ENCODE measurements around the gene PKM.

The PKM gene

DNA sequence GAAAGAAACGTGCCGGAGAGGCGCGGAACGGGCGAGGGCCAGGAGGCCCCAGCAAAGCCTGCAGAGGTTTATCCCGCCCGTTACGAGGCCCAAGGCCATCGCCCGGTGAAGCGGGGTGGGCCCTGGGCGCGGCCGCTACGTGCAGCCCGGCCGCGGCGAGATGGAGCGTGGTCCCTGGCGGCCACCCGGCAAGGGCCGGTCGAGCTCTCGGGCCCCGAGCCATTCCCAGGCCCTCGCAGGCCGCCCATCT is 1.1 kb downstream of the PKM start:
- in situ Hi-C loops (cut with MboI; ENCODE audit: low sequenced_read_pairs, unreplicated experiment), result no loop called here
- TF ChIP-seq, protein P1, sequence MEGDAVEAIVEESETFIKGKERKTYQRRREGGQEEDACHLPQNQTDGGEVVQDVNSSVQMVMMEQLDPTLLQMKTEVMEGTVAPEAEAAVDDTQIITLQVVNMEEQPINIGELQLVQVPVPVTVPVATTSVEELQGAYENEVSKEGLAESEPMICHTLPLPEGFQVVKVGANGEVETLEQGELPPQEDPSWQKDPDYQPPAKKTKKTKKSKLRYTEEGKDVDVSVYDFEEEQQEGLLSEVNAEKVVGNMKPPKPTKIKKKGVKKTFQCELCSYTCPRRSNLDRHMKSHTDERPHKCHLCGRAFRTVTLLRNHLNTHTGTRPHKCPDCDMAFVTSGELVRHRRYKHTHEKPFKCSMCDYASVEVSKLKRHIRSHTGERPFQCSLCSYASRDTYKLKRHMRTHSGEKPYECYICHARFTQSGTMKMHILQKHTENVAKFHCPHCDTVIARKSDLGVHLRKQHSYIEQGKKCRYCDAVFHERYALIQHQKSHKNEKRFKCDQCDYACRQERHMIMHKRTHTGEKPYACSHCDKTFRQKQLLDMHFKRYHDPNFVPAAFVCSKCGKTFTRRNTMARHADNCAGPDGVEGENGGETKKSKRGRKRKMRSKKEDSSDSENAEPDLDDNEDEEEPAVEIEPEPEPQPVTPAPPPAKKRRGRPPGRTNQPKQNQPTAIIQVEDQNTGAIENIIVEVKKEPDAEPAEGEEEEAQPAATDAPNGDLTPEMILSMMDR (IDR thresholded peaks at IDR 0.05; ENCODE audit: borderline replicate concordance, control extremely low read depth, extremely low read depth, insufficient read depth, missing control alignments), result no peak
- DNase-seq (ENCODE audit: low spot score), result no peak

DNA sequence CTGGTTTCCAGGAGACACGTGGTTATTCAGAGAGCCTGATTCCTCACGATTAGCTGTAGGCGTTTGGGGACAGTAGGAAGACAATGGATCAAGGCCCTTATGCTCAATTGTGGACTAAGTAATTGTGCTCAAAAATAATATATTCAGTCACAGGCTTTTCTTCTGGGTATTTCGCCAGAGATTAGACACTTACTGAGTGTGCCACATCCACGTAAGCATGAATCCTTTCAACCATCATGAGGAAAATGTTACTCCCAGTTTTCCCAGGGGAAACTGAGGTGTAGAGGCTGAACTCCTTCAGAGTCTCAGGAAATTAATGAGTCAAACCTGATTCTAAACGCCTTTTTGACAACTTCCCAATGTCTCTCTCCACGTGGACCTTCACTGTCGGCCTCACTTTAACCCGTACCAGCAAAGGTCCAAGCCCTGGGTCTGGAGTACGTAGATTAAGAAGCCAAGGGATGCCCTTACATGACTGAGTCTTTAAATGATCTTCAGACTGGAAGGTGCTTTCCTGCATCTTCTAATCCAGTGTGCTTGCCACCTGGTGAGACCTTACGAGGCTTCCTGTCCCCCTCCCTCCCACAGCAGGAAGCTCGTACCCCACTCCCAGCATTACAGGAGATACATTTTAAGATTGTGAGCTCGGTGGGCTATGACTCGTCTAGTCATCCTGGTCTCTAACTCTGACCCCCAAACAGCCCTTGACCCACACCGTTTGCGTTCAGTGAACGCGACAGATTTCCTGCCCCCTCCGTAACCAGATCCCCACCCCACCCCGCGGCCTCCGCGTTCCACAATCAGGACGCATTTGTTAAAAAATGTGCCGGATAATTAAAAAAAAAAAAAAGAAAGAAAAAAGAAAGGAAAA is 1.7 kb downstream of the PKM start:
- no peak for DNase-seq (ENCODE audit: low spot score)
- in situ Hi-C loops (cut with MboI; ENCODE audit: low sequenced_read_pairs, unreplicated experiment), result no loop called here

DNA sequence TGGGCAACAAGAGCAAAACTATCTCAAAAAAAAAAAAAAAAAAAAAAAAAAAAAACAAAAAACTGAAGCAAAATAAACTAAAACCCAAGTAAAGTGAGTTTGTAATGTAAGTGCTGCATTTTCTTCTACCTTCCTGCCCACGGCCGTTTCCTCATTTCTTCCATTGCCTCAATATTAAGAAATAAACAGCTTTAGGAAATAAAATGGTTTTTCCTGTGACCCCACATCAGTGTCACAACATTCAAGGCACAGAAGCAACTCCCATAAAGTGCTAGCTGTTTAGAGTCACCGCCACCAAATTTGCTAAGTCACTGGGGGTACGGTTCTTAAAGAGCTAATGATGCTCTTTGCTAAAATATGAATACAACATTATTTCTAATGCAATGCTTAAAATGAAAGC is 3.3 kb downstream of the PKM start:
- TF ChIP-seq, protein P1 (IDR thresholded peaks at IDR 0.05; ENCODE audit: borderline replicate concordance, control extremely low read depth, extremely low read depth, insufficient read depth, missing control alignments), result no peak
- DNase-seq (ENCODE audit: low spot score), result no peak
- in situ Hi-C loops (cut with MboI; ENCODE audit: low sequenced_read_pairs, unreplicated experiment), result no loop called here

More for the DNA sequence above, 1.7 kb downstream of the PKM start:
- TF ChIP-seq, protein P1 (IDR thresholded peaks at IDR 0.05; ENCODE audit: borderline replicate concordance, control extremely low read depth, extremely low read depth, insufficient read depth, missing control alignments), result no peak

DNA sequence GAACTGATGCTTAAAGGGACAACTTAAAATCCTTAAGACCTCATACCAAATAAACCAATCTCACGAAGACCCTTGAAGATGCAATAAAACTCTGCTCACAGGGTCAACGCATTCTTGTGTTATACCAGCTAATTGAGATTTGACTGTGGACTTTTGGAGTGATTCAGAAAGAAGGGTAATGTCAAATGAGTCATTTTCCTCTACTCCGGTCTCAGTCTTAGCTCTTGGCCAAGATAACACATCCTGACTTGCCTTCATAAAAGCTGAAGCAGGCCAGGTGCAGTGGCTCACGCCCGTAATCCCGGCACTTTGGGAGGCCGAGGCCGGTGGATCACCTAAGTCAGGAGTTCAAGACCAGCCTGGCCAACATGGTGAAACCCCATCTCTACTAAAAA is 3.8 kb downstream of the PKM start:
- in situ Hi-C loops (cut with MboI; ENCODE audit: low sequenced_read_pairs, unreplicated experiment), result no loop called here
- TF ChIP-seq, protein P1 (IDR thresholded peaks at IDR 0.05; ENCODE audit: borderline replicate concordance, control extremely low read depth, extremely low read depth, insufficient read depth, missing control alignments), result no peak
- DNase-seq (ENCODE audit: low spot score), result no peak

DNA sequence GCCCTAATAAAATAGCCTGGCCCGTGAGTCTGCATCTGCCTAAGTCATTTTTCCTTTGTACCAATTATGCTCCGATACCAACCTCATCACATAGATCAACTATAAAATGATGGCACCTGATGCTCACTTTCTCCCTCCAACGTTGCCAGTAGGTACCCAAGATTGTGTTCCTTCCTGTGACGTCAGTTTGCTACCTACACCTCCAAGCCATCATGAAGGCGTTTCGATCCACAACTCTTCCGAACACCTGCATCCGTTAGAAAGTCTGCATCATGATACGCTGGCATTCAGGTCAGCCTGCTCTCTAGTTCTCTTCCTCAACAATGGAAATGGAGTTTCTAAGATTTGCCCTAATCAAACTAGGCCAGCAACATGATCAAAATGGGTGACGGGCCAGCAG is 7.7 kb downstream of the PKM start:
- in situ Hi-C loops (cut with MboI; ENCODE audit: low sequenced_read_pairs, unreplicated experiment), result no loop called here
- no peak for DNase-seq (ENCODE audit: low spot score)

DNA sequence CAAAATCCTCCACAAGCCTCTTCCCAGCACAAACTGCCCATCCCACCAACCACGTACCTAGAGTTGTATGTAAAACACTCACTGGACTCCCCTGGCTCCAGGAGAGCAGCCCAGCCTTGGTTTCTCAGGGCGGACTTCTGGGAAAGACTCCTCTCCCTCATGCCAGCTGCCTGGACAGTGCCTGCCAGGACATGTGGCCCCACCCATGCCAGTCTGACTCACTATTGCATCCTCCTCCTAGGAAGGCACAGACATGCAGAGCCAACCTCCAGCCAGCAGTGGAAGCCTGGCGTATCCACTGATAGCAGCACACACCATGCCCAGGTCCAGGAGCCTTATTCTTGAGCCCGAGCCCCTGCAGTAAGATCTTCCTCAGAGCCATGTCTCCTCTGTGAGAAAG is 8.6 kb downstream of the PKM start:
- in situ Hi-C loops (cut with MboI; ENCODE audit: low sequenced_read_pairs, unreplicated experiment), result no loop called here
- DNase-seq (ENCODE audit: low spot score), result no peak
- TF ChIP-seq, protein P1 (IDR thresholded peaks at IDR 0.05; ENCODE audit: borderline replicate concordance, control extremely low read depth, extremely low read depth, insufficient read depth, missing control alignments), result no peak

More for the DNA sequence above, 7.7 kb downstream of the PKM start:
- TF ChIP-seq, protein P1 (IDR thresholded peaks at IDR 0.05; ENCODE audit: borderline replicate concordance, control extremely low read depth, extremely low read depth, insufficient read depth, missing control alignments), result no peak

Measured in GM13976 (cell line).